HepG2 (cell line): ENCODE results near the gene ARMH2. TPM values are rescaled to one million over a fixed set of nuclear protein-coding genes. Genes with fewer than 3 reads are reported as not detected.

Experiments
- ADNP ChIP-seq: sonication (generic); formaldehyde crosslinking; IDR thresholded peaks from 2 replicates; pipeline ENCODE4 v1.4.0; 2020; ENCODE audit warnings: missing genetic modification reagents
- CHCHD3 ChIP-seq: sonication (generic); formaldehyde crosslinking; IDR thresholded peaks from 2 replicates; pipeline ENCODE4 v1.8.0; 2022; ENCODE audit warnings: mild to moderate bottlenecking, missing genetic modification reagents, moderate library complexity
- DNMT3B ChIP-seq: conservative IDR thresholded peaks from 2 replicates; pipeline ENCODE4 v1.6.1; 2016; ENCODE audit warnings: missing biosample characterization, control low read depth
- EP300 ChIP-seq, 3 experiments: sonication (generic) in 1 of 3; formaldehyde crosslinking in 1 of 3; IDR thresholded peaks; 2 replicates each; pipeline versions ENCODE4 v1.5.1 to v1.6.1; 2011 to 2020; ENCODE audit warnings: low read depth in 2 of 3, low read length in 2 of 3, borderline replicate concordance in 1 of 3, improper control_type of control experiment in 1 of 3, mild to moderate bottlenecking in 1 of 3, missing genetic modification reagents in 1 of 3, moderate library complexity in 1 of 3
- FOXJ3 ChIP-seq: sonication (generic); formaldehyde crosslinking; IDR thresholded peaks from 2 replicates; pipeline ENCODE4 v1.4.0; 2020; ENCODE audit warnings: missing genetic modification reagents, mild to moderate bottlenecking, borderline replicate concordance
- ISL2 ChIP-seq: sonication (generic); formaldehyde crosslinking; IDR thresholded peaks from 2 replicates; pipeline ENCODE4 v1.5.0; 2020; ENCODE audit warnings: missing genetic modification reagents
- JUNB ChIP-seq: sonication (generic); formaldehyde crosslinking; IDR thresholded peaks from 2 replicates; pipeline ENCODE4 v1.8.0; 2022; ENCODE audit warnings: missing genetic modification reagents, mild to moderate bottlenecking, borderline replicate concordance
- KDM5A ChIP-seq: fragments of 200-600 bp; sonication (generic); IDR thresholded peaks from 2 replicates; pipeline ENCODE4 v1.7.0; 2018; ENCODE audit warnings: antibody characterized with exemption, mild to moderate bottlenecking, low read length, borderline replicate concordance
- MAFF ChIP-seq: IDR thresholded peaks from 2 replicates; pipeline ENCODE4 v1.6.1; 2011; ENCODE audit warnings: low read depth, low read length, improper control_type of control experiment
- PHF8 ChIP-seq: sonication (generic); formaldehyde crosslinking; IDR thresholded peaks from 2 replicates; pipeline ENCODE4 v1.5.0; 2020; ENCODE audit warnings: missing genetic modification reagents
- SP5 ChIP-seq: IDR thresholded peaks from 2 replicates; pipeline ENCODE4 v1.6.1; 2016; ENCODE audit warnings: low read depth, borderline replicate concordance
- SRSF1 ChIP-seq: fragments of 200-400 bp; formaldehyde crosslinking; optimal IDR thresholded peaks from 2 replicates; pipeline ENCODE3; 2017; ENCODE audit warnings: mild to moderate bottlenecking, low read depth, low read length, moderate library complexity
- ZFP36L2 ChIP-seq: sonication (generic); formaldehyde crosslinking; IDR thresholded peaks from 2 replicates; pipeline ENCODE4 v1.4.0; 2020; ENCODE audit warnings: missing genetic modification reagents
- ZNF550 ChIP-seq: sonication (generic); formaldehyde crosslinking; IDR thresholded peaks from 2 replicates; pipeline ENCODE4 v1.4.0; 2020; ENCODE audit warnings: mild to moderate bottlenecking, missing genetic modification reagents, borderline replicate concordance
- ZNF776 ChIP-seq: sonication (generic); formaldehyde crosslinking; IDR thresholded peaks from 2 replicates; pipeline ENCODE4 v1.4.0; 2020; ENCODE audit warnings: mild to moderate bottlenecking, missing genetic modification reagents
- ZNF883 ChIP-seq: sonication (generic); formaldehyde crosslinking; IDR thresholded peaks from 2 replicates; pipeline ENCODE4 v1.5.1; 2020; ENCODE audit warnings: mild to moderate bottlenecking, missing genetic modification reagents; ENCODE audit errors: not compliant biosample characterization
- polyA plus RNA-seq, 8 experiments: library from polyadenylated mRNA; depleted of rRNA in 3 of 8; stranded (reverse) in 7 of 8; unstranded in 1 of 8; fragments of >200 nt; fragmentation: Illumina TruSeq in 4 of 8; extraction: Trizol in 4 of 8; gene quantifications; 2 replicates each; pipeline versions ENCODE4 v1.2.1 to v1.2.3, GENCODE V29; 2011 to 2016; ENCODE audit warnings: low read depth in 4 of 8, missing spikeins in 1 of 8, mixed read lengths in 1 of 8; ENCODE audit not compliant: insufficient read depth in 1 of 8
- total RNA-seq, 5 experiments: library from RNA; depleted of rRNA; stranded (reverse); fragments of >200 nt; fragmentation: Illumina TruSeq; extraction: Trizol; gene quantifications; 2 replicates each; pipeline ENCODE4 v1.2.3, GENCODE V29; 2016; ENCODE audit warnings: low read depth in 1 of 5
- TF ChIP-seq, protein P1 (sequence below): sonication (generic); formaldehyde crosslinking; IDR thresholded peaks from 2 replicates; pipeline ENCODE4 v1.4.0; 2020; ENCODE audit warnings: mild to moderate bottlenecking, missing genetic modification reagents, borderline replicate concordance
- TF ChIP-seq, protein P2 (sequence below): sonication (generic); formaldehyde crosslinking; IDR thresholded peaks from 2 replicates; pipeline ENCODE4 v1.5.0; 2020; ENCODE audit warnings: missing genetic modification reagents
- TF ChIP-seq, protein P3 (sequence below): sonication (generic); formaldehyde crosslinking; IDR thresholded peaks from 2 replicates; pipeline ENCODE4 v1.5.0; 2020; ENCODE audit warnings: missing genetic modification reagents
- TF ChIP-seq, protein P4 (sequence below): sonication (generic); formaldehyde crosslinking; IDR thresholded peaks from 2 replicates; pipeline ENCODE4 v1.8.0; 2022; ENCODE audit warnings: mild to moderate bottlenecking, missing genetic modification reagents; ENCODE audit not compliant: insufficient replicate concordance

Gene ARMH2
- total and polyA plus RNA-seq, 2 of the 13 experiments (the other 11 are each of a cell fraction or from before 2014, with no cell fraction given) = not detected

DNA sequence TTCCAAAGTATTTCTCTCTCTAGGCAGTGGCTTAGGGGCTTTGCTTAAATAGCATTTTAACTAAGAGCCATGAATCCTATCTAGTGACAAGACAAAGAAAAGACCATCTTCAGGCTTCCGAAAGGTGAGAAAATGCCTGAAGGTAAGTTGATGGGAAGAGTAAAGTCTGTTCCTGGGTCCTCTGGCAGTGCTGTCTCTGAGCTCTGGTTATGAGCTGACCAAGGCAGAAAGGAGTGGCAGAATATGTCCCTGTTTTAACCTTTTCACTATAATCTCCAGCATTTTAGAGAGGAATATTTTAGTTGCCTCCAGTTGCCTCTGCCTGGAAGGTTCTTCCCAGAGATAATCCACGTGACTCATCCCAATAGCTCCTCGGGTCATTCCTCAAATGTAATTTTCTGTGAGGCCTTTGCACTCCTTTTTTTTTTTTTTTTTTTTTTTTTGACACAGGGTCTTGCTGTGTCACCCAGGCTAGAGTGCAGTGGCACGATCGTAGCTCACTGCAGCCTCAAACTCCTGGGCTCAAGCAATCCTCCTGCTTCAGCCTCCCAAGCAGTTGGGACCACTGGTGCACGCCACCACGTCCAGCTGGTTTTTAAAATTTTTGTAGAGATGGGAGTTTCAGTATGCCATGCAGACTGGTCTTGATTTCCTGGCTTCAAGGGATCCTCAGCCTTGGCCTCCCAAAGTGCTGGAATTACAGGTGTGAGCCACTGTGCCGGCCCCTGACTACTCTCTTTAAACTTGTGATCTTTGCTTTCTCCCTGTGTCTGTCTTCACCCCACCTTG lies 3.7 kb upstream of the ARMH2 start (continued):
- TF ChIP-seq, protein P1, sequence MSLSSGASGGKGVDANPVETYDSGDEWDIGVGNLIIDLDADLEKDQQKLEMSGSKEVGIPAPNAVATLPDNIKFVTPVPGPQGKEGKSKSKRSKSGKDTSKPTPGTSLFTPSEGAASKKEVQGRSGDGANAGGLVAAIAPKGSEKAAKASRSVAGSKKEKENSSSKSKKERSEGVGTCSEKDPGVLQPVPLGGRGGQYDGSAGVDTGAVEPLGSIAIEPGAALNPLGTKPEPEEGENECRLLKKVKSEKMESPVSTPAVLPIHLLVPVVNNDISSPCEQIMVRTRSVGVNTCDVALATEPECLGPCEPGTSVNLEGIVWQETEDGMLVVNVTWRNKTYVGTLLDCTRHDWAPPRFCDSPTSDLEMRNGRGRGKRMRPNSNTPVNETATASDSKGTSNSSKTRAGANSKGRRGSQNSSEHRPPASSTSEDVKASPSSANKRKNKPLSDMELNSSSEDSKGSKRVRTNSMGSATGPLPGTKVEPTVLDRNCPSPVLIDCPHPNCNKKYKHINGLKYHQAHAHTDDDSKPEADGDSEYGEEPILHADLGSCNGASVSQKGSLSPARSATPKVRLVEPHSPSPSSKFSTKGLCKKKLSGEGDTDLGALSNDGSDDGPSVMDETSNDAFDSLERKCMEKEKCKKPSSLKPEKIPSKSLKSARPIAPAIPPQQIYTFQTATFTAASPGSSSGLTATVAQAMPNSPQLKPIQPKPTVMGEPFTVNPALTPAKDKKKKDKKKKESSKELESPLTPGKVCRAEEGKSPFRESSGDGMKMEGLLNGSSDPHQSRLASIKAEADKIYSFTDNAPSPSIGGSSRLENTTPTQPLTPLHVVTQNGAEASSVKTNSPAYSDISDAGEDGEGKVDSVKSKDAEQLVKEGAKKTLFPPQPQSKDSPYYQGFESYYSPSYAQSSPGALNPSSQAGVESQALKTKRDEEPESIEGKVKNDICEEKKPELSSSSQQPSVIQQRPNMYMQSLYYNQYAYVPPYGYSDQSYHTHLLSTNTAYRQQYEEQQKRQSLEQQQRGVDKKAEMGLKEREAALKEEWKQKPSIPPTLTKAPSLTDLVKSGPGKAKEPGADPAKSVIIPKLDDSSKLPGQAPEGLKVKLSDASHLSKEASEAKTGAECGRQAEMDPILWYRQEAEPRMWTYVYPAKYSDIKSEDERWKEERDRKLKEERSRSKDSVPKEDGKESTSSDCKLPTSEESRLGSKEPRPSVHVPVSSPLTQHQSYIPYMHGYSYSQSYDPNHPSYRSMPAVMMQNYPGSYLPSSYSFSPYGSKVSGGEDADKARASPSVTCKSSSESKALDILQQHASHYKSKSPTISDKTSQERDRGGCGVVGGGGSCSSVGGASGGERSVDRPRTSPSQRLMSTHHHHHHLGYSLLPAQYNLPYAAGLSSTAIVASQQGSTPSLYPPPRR (CRISPR knock-in tag) = peak; percentile 29; the same call in 1 of the 2 replicates
- TF ChIP-seq ZNF776 (CRISPR knock-in tag) = no peak
- TF ChIP-seq ISL2 (CRISPR knock-in tag) = peak; percentile 48; the same call in 1 of the 2 replicates
- TF ChIP-seq DNMT3B = no peak
- TF ChIP-seq SP5 (CRISPR knock-in tag) = no peak
- no peak for TF ChIP-seq FOXJ3 (CRISPR knock-in tag)
- peak in 1 of 2 experiments; percentile 16; a peak in 1 of 4 replicates for TF ChIP-seq EP300 (IDR thresholded peaks at IDR 0.05; ENCODE audit: low read depth in 2 of 2, low read length in 2 of 2)
- no peak for TF ChIP-seq EP300 (CRISPR knock-in tag; IDR thresholded peaks at IDR 0.05; ENCODE audit: borderline replicate concordance)
- TF ChIP-seq, protein P2, sequence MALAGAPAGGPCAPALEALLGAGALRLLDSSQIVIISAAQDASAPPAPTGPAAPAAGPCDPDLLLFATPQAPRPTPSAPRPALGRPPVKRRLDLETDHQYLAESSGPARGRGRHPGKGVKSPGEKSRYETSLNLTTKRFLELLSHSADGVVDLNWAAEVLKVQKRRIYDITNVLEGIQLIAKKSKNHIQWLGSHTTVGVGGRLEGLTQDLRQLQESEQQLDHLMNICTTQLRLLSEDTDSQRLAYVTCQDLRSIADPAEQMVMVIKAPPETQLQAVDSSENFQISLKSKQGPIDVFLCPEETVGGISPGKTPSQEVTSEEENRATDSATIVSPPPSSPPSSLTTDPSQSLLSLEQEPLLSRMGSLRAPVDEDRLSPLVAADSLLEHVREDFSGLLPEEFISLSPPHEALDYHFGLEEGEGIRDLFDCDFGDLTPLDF = no peak
- TF ChIP-seq, protein P3, sequence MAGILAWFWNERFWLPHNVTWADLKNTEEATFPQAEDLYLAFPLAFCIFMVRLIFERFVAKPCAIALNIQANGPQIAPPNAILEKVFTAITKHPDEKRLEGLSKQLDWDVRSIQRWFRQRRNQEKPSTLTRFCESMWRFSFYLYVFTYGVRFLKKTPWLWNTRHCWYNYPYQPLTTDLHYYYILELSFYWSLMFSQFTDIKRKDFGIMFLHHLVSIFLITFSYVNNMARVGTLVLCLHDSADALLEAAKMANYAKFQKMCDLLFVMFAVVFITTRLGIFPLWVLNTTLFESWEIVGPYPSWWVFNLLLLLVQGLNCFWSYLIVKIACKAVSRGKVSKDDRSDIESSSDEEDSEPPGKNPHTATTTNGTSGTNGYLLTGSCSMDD (CRISPR knock-in tag) = no peak
- TF ChIP-seq CHCHD3 = no peak
- TF ChIP-seq ADNP = 0 out of 2 replicates have a peak, but pooled peaks have one; percentile 46
- TF ChIP-seq ZFP36L2 = no peak
- no peak for TF ChIP-seq MAFF
- TF ChIP-seq SRSF1 = no peak
- no peak for TF ChIP-seq JUNB (CRISPR knock-in tag)
- TF ChIP-seq, protein P4, sequence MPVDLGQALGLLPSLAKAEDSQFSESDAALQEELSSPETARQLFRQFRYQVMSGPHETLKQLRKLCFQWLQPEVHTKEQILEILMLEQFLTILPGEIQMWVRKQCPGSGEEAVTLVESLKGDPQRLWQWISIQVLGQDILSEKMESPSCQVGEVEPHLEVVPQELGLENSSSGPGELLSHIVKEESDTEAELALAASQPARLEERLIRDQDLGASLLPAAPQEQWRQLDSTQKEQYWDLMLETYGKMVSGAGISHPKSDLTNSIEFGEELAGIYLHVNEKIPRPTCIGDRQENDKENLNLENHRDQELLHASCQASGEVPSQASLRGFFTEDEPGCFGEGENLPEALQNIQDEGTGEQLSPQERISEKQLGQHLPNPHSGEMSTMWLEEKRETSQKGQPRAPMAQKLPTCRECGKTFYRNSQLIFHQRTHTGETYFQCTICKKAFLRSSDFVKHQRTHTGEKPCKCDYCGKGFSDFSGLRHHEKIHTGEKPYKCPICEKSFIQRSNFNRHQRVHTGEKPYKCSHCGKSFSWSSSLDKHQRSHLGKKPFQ (CRISPR knock-in tag) = no peak
- TF ChIP-seq KDM5A = no peak
- TF ChIP-seq PHF8 (CRISPR knock-in tag) = no peak
- TF ChIP-seq ZNF883 (CRISPR knock-in tag) = no peak
- no peak for TF ChIP-seq ZNF550
